Adrenal gland (tissue), 12 donors: ENCODE data around the gene FLT1. TPM values are rescaled to one million over a fixed set of nuclear protein-coding genes. Genes with fewer than 3 reads are reported as not detected.

Experiments
- DNase-seq, 7 donors: peaks; one replicate each; pipeline ENCODE4 v3.0.0-alpha.2; 2019 to 2020
- H3K27ac ChIP-seq, 5 donors: fragments of 200-600 bp; sonication (generic) in 4 of 5; 1 replicate in 3 of 5; 2 replicates in 2 of 5; pipeline versions ENCODE4 v1.5.1 to v1.8.0; 2016 to 2020; ENCODE audit warnings: mild to moderate bottlenecking in 1 of 5
- H3K27me3 ChIP-seq: fragments of 200-600 bp; 2 replicates; pipeline ENCODE4 v1.8.0; 2021
- H3K36me3 ChIP-seq, 2 donors: fragments of 200-600 bp; replicated peaks in 1 of 2; 1 replicate in 1 of 2; 2 replicates in 1 of 2; pipeline versions ENCODE4 v1.5.1 to v1.8.0; 2018 to 2022
- H3K4me1 ChIP-seq, 2 donors: fragments of 200-600 bp; replicated peaks in 1 of 2; 1 replicate in 1 of 2; 2 replicates in 1 of 2; pipeline versions ENCODE4 v1.5.1 to v1.8.0; 2018 to 2021
- H3K4me3 ChIP-seq, 4 donors: fragments of 200-600 bp; sonication (generic) in 3 of 4; one replicate each; pipeline ENCODE4 v1.5.1; 2016 to 2018
- H3K9me3 ChIP-seq, 3 donors: fragments of 200-600 bp; sonication (generic) in 1 of 3; replicated peaks in 1 of 3; 1 replicate in 2 of 3; 2 replicates in 1 of 3; pipeline versions ENCODE4 v1.5.1 to v1.8.0; 2016 to 2021
- POLR2A ChIP-seq, 2 donors: fragments of 450-650 bp; IDR thresholded peaks; one replicate each; pipeline ENCODE4 v1.6.1; 2017; ENCODE audit warnings: antibody characterized with exemption in 2 of 2, mild to moderate bottlenecking in 2 of 2, moderate library complexity in 1 of 2
- WGBS, 4 donors: extraction: QIAGEN DNeasy Blood & Tissue Kit in 2 of 4; methylation state at CpG; one replicate each; pipeline versions ENCODE4 v1.1.5 to v1.1.7; 2013 to 2017; 5-methylcytosine and 5-hydroxymethylcytosine counted together
- intact Hi-C, 2 donors: fragments of 100-400 bp; cut with DNase I; formaldehyde crosslinking; loops; one replicate each; pipeline versions ENCODE4 v1.14.1 to v1.15.0; 2022 to 2023
- polyA plus RNA-seq, 3 donors: library from polyadenylated mRNA; stranded (reverse); fragments of 200-250 nt in 2 of 3; fragments of 350-450 nt in 1 of 3; fragmentation: Illumina TruSeq in 1 of 3; extraction: RNeasy Lipid Tissue Mini Kit (QIAGEN cat#74804) in 1 of 3; gene quantifications; one replicate each; pipeline ENCODE4 v1.2.3, GENCODE V29; 2013 to 2014
- total RNA-seq, 9 donors: library from RNA; depleted of rRNA in 4 of 9; stranded (reverse); fragments of >200 nt in 4 of 9; fragments of 120-200 nt in 1 of 9; fragmentation: NEBNext Ultra II Directional in 1 of 9; extraction: Animal tissue kit (Norgen Biotek cat#: 25700) in 1 of 9; gene quantifications; one replicate each; pipeline versions ENCODE4 v1.1.0 to v1.2.4, GENCODE V29; 2013 to 2023
- TF ChIP-seq, protein P1 (sequence below), 6 experiments: fragments of 450-650 bp in 4 of 6; fragments of 200-600 bp in 2 of 6; sonication (generic) in 1 of 6; IDR thresholded peaks; 1 replicate in 5 of 6; 2 replicates in 1 of 6; pipeline versions ENCODE4 v1.5.1 to v1.8.0; 2016 to 2021; ENCODE audit warnings: antibody characterized with exemption in 6 of 6, mild to moderate bottlenecking in 2 of 6, moderate library complexity in 1 of 6
- donor health status: healthy with polysubstance abuse.
- donor health status: Bipolar disorder and iron deficiency.
- donor health status: DM: yes; HTN: yes; CAD: no.
- donor health status: DM: no; HTN: no; CAD: no.
- donor health status: DM: no; HTN: no; CAD: no.
- donor health status: DM: yes; HTN: yes; CAD: no.

Gene FLT1
- total and polyA plus RNA-seq, 12 donors = 2.7 to 55.9 (median 24.2) TPM

DNA sequence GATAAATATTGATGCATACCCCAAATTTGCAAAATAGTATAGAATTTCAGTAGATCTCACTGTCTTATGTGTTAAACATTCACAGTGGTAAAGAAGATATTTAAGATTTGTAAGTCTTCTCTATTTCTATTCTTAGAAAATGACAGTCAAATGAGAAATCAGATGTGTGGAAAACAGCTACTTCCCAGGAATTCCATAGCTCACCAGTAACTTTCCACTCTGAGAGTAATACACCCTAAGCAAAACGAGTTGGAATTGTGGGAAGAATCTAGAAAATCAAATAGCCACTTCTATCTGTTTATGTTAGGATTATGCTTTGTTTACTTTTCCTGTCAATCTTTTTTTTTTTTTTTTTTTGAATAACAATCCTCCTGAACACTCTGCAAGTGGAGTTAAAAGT is 69.1 kb downstream of the FLT1 start:
- H3K4me1 ChIP-seq = no peaks in the 10 kb centered on the region
- intact Hi-C loops = no loop called here
- H3K27ac ChIP-seq = no peak overlapping the region
- H3K36me3 ChIP-seq = no peaks in the 10 kb centered on the region
- H3K4me3 ChIP-seq = no peak overlapping the region
- no peak for TF ChIP-seq POLR2A (IDR thresholded peaks at IDR 0.05)
- TF ChIP-seq, protein P1, sequence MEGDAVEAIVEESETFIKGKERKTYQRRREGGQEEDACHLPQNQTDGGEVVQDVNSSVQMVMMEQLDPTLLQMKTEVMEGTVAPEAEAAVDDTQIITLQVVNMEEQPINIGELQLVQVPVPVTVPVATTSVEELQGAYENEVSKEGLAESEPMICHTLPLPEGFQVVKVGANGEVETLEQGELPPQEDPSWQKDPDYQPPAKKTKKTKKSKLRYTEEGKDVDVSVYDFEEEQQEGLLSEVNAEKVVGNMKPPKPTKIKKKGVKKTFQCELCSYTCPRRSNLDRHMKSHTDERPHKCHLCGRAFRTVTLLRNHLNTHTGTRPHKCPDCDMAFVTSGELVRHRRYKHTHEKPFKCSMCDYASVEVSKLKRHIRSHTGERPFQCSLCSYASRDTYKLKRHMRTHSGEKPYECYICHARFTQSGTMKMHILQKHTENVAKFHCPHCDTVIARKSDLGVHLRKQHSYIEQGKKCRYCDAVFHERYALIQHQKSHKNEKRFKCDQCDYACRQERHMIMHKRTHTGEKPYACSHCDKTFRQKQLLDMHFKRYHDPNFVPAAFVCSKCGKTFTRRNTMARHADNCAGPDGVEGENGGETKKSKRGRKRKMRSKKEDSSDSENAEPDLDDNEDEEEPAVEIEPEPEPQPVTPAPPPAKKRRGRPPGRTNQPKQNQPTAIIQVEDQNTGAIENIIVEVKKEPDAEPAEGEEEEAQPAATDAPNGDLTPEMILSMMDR (IDR thresholded peaks at IDR 0.05) = no peak
- no peaks in the 10 kb centered on the region for H3K9me3 ChIP-seq
- 35 to 42% (median 39%) methylated on average over 1 of the region's 1 CpG for WGBS, 4 donors
- no peaks in the 10 kb centered on the region for H3K27me3 ChIP-seq
- no peak for DNase-seq

DNA sequence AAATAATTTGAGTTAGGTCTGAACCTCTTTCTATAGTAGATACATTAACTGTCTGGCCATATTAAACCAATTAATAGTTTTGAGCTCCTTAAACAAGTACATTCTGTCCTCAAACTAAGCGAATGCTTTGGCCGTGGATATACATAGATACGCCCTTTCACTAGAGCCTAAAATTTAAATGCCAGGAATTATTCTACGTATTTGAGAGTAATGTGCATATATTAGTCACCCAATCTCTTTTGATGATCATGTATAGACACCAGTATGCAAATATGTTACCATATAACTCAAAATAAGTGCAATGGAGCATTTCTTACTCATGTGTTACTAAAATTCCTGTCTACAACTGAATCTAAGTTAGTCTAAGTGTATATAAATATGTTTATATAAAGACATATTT is 70.4 kb downstream of the FLT1 start:
- Histone ChIP-seq H3K27ac (no peak overlapping the region), H3K4me1 (no peaks in the 10 kb centered on the region), H3K36me3 (no peaks in the 10 kb centered on the region), H3K4me3 (no peak overlapping the region), H3K9me3 (no peaks in the 10 kb centered on the region), H3K27me3 (no peaks in the 10 kb centered on the region)
- DNase-seq = no peak
- 89 to 95% (median 91%) methylated on average over 4 of the region's 4 CpGs for WGBS, 4 donors
- TF ChIP-seq POLR2A (IDR thresholded peaks at IDR 0.05) = no peak
- TF ChIP-seq, protein P1 (IDR thresholded peaks at IDR 0.05) = no peak
- intact Hi-C loops = no loop called here

DNA sequence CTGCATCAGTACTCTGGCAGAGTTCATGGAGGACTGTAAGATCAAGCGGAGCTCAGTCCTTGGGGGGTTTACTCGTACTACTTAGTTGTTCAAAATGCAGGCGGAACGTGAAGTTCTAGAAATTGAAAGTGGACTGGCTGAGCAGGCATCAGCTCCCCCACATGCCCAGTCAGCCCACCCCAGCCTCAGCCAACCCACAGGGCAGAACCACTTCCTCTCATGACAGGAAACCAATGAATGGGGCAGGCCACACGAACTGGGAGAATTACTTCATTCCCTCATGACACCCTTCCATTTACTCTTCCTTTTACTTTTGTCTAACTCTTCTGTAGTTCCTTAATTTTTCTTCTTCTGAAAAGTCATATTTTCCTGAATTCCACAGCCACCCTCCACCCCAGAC is 71.9 kb downstream of the FLT1 start:
- Histone ChIP-seq H3K36me3 (no peaks in the 10 kb centered on the region), H3K4me1 (no peaks in the 10 kb centered on the region), H3K27me3 (no peaks in the 10 kb centered on the region), H3K9me3 (no peaks in the 10 kb centered on the region), H3K4me3 (no peak overlapping the region), H3K27ac (no peak overlapping the region)
- peak; percentile 26 to 62 (median 39) for DNase-seq
- 53 to 68% (median 65%) methylated on average over 5 of the region's 5 CpGs for WGBS, 4 donors
- no peak for TF ChIP-seq POLR2A (IDR thresholded peaks at IDR 0.05)
- TF ChIP-seq, protein P1 (IDR thresholded peaks at IDR 0.05) = no peak
- intact Hi-C loops = no loop called here

DNA sequence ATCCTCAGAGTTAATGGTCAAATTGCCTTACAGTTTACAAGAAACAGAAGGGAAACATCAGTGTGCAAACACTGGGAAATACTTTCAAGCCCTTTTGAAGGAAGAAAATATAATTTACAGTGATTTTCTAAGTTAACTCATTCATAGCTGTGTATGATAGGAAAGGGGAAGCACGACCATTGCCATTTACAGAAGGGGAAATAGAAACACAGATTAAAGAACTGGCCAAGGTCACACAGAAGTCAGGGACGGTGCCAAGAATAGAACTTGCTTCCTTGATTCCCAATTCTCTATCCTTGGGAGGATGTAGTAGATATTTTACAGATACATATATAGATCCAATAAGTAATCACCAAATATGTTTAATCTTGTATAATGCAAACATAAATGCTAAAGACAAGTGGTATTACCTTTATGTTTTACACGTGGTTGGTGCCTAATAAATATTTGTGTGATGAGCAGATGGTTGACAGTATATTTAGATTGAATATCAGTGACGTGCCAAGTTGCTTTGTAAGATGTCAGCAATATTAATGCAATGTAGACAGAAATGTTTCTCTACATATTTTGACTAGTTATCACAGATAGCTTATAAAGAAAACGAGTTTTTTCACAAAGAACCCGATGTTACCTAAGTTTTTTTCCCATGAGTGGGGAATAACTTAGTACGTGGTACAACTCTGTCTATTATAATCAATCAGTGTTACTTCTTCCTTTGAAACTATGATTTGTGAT is 73.1 kb downstream of the FLT1 start:
- Histone ChIP-seq H3K27me3 (no peaks in the 10 kb centered on the region), H3K4me1 (no peaks in the 10 kb centered on the region), H3K4me3 (no peak overlapping the region), H3K9me3 (no peaks in the 10 kb centered on the region), H3K27ac (no peak overlapping the region), H3K36me3 (no peaks in the 10 kb centered on the region)
- no peak for DNase-seq
- intact Hi-C loops = no loop called here
- TF ChIP-seq POLR2A (IDR thresholded peaks at IDR 0.05) = no peak
- TF ChIP-seq, protein P1 (IDR thresholded peaks at IDR 0.05) = no peak
- 42 to 51% (median 49%) methylated on average over 7 of the region's 7 CpGs for WGBS, 4 donors
